HG03139 (cell line): Measurements from ENCODE around the gene CRIP3.

Experiments
- ATAC-seq: cut with Tn5 transposase; IDR thresholded peaks from one replicate; pipeline ENCODE4 v1.9.1; 2021; ENCODE audit not compliant: unreplicated experiment

The CRIP3 gene

DNA sequence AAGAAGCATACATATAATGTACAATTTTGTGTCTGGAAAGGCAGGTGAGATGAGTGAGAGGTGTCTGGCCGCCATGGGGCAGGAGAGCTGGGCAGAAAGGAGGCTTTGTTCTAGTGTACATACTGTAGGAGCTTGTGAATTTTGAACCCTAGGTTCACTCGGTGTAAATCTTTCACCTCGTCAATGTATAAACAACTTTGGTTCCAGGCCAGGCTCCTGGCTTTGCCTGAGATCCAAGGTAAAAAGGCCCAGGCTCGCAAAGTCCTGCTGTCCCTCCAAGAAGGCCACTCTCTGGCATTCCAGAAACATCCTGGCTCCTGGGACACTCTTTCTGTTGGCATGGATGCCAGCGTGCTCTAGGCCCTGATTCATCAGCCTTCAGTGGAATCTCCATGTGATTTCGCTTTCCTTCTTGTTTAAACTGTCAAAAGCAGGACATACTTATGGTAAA lies 17.7 kb downstream of the CRIP3 start:
- no peak for ATAC-seq

DNA sequence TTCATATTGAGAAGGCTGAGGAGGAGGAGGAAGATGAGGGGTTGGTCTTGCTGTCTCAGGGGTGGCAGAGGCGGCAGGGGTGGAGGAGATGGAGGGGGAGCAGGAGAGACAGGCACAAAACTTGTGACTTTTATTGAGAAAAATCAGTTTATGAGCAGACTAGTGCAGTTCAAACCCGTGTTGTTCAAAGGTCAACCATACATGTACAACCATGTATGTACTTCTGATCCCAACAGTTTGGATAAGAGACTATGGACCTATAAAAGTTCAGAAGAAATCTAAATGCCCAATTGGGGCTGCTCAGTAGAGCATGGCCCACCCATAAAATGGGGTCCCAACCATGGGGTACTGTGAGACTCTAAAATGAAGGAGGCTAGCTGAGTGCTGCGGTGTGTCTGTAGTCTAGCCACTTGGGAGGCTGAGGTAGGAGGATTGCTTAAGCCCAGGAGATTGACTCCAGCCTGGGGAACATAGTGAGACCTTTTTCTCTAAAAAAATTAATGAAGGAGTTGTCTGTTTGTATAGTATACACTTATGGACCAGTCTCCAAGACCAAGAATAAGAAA lies 18.2 kb downstream of the CRIP3 start:
- no peak for ATAC-seq

GRCh38 chr6:43287717-43288679 lies 20.6 kb downstream of the CRIP3 start:
- ATAC-seq: no peak

DNA sequence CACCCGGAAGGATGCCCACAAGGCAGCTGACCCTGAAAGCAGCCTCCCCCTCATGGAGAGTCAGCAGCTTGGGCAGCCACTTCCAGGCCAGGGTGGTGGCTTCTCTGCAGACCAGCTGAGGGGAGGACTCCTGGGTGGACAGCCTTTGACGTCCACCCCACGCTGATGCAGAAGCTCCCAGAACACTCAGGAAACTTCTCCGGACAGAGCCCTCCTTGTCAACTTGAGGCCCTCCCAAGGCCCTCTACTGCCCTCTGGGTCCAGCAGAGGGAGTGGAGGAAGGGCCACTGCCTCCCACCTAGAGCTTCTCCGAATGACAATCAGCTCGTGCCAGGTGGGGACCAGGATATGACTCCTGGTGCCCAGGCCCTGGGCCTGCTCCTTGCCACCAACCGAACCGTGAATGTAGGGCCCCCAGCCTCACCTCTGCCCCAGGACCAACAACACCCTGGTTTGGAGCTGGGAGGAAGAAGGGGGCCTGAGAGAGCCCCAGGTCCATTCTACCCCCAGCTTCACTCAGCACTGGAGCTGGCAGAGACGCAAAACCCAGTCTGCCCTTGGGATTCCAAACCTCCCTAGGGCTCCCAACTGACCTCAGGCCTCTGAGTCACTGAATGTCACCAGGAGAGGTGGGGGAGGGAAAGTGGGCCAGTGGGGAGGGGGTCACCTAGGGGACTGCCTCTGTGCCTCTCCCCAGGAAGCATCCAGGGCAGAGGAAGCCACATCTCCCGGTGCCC lies 21.5 kb downstream of the CRIP3 start:
- ATAC-seq: no peak

DNA sequence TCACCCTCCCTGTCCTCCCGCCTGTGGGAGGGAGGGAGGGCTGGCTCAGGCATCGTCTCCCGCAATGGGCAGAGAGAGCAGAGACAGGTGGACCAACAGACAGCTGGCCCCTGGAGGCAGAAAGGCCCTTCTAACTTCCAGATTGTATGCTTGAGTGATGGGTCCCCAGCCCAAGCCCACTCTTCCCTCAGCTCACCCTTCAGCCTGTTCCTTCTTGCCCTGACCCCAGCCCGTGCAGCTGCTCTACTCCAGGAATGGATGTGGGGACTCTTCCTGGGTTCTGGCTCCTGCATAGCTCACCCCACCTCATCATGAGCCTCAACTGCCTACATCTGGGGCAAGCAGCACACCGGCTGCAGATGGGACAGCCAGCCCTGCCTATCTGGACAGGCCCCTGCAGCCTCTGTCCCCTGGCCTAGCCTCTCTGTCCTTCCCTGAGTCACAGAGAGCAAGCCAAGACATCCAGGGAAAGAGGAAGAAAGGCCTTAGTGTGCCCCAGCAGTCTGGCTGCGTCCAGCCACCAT lies 22.1 kb downstream of the CRIP3 start:
- ATAC-seq: no peak

DNA sequence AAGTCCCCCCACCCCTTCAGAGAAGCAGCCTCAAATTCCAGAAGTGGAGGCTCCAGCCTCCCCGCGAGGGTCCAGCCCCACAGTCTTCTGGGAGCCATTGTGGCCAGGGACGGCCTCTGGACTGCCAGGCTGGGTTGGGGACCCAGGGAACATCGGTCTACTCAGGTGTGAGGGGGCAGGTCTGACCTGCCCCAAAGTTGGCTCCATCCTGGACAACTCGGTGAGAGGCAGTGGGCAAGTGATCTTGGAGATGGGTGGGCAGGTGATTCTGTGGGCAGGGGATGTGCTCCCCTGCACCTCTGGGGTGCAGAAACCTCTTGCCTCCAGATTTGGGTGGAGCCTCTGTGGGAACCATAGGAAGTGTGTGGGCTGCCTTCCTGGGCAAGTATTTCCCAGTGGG lies 22.8 kb downstream of the CRIP3 start:
- ATAC-seq: no peak

GRCh38 chr6:43284991-43285781 lies 23.4 kb downstream of the CRIP3 start:
- ATAC-seq: no peak

GRCh38 chr6:43283905-43284304 lies 24.7 kb downstream of the CRIP3 start:
- ATAC-seq: no peak

DNA sequence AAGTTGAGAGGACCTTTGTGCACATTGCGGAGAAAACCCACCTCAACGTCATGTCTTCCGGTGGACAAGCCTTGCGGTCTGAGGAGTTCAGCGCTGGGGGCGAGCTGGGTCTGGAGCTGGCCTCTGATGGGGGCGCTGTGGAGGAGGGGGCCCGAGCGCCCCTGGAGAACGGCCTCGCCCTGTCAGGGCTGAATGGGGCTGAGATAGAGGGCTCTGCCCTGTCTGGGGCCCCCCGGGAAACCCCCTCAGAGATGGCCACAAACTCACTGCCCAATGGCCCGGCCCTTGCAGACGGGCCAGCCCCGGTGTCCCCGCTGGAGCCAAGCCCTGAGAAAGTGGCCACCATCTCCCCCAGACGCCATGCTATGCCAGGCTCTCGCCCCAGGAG lies 25.1 kb downstream of the CRIP3 start:
- ATAC-seq: no peak

GRCh38 chr6:43282636-43283513 lies 25.8 kb downstream of the CRIP3 start:
- no peak for ATAC-seq

DNA sequence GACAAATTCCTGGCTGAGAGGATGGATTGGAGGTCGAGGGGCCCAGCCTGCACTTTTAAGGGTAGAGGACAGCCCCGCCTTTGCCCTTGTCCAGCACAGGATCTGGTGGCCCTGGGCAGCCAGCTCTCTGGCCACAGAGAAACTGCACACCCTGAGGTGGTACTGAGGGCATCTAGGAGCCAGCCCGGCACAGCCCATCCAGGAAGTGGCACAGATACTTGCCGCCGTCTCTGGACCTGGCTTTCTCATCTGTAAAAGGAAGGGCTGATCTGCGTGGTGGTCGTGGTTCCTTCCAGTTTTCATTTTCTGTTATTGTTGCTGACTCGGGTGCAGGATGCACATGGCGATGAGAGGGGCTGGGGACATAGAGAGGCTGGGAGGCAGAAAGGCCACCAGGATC lies 26.6 kb downstream of the CRIP3 start:
- no peak for ATAC-seq

DNA sequence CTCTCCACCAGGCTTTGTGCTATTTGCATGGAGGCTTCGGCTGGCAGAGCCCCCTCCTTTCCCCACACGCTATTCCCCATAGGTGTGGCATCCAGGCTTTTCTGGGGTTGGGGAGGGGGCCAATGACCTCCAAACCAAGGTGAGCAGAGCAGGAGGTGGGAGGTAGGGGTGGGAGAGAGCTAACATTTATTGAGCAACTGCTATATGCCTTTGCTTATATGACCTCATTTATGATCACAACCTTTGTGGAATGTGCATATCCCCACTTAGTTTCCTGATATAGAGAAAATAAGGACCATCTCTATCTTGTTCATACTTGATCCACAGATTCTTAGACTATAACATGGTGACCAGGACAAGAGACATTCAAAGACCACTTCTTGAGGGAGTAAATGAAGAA lies 28.4 kb downstream of the CRIP3 start:
- ATAC-seq: no peak

- no peak for ATAC-seq
Observed at GRCh38 chr6:43278524-43279078, 30.0 kb downstream of the CRIP3 start.

DNA sequence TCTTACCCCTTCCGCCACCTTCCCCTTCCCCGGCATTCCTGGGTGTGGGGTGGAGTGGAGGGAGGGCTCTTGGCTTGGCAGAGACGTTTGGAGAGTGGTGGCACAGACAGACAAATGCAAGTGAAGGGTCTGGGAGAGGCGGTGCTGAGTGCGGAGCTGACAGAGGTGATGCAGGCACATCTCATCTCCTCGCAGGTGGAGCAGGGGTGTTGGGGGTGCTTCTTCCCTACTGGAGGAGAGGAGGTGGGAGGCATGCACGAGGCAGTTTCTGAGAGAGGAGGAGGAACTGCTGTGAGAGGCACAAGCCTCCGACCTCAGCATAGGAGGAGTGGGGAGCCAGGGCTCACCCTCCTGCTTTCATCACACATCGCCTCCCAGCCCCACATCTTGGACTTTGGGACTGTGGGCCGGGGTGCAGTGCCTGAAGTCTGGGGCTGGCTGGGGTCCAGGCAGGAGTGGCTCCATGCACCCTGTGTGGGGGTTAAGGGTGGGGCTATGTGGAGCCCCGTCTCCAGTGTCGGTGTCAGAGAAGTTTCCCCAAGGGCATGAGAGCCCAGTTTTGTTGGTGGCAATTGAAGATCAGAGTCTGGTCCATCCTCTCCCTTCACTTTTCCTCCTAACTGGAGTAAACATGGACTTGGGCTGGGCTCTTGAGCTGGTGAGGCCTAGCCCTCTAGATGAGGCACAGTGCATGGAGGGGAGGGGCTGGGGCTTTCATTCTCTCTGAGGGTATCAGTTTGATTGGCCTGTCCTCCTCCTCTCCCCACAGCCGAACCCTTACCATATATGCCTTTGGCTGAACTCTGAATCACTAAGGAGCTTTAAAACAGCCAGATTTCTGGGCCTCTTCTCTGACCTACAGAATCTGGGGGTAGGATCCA lies 30.7 kb downstream of the CRIP3 start:
- no peak for ATAC-seq

GRCh38 chr6:43277306-43277642 lies 31.4 kb downstream of the CRIP3 start:
- ATAC-seq: no peak

DNA sequence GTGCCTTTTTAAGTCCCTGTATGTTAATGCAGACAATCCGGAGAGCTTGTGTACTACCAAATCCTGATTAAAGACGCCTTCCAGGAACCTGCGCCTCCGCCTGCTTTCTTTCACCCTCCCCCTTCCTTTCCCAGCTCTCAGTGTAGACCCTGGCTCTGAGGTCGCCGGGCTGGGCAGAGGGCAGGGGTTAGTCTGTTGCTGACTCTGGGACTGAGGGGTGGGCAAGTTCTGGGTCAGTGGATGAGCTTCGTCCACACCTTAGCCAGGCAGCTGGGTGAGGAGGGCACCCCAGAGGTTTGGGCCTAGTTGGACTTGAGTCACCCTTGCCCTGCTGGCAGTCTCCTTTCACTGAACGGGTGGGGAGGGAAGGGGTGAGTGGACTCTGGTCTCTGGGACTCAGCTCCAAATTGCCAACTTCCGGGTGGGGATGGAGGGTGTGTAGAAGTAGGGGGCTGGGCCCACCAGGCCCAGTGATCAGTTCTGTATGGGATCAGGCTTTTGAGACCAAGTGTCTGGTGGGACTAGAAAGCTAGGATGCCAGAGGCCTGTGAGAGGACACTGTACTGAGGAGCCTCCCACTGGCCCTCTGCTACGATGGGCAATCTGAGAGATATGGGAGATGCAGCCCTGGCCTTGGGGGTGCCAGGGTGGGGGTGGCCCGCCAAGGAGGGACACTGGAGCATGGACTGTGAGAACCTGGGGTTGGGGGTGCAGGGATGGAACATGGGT lies 31.9 kb downstream of the CRIP3 start:
- ATAC-seq: no peak

DNA sequence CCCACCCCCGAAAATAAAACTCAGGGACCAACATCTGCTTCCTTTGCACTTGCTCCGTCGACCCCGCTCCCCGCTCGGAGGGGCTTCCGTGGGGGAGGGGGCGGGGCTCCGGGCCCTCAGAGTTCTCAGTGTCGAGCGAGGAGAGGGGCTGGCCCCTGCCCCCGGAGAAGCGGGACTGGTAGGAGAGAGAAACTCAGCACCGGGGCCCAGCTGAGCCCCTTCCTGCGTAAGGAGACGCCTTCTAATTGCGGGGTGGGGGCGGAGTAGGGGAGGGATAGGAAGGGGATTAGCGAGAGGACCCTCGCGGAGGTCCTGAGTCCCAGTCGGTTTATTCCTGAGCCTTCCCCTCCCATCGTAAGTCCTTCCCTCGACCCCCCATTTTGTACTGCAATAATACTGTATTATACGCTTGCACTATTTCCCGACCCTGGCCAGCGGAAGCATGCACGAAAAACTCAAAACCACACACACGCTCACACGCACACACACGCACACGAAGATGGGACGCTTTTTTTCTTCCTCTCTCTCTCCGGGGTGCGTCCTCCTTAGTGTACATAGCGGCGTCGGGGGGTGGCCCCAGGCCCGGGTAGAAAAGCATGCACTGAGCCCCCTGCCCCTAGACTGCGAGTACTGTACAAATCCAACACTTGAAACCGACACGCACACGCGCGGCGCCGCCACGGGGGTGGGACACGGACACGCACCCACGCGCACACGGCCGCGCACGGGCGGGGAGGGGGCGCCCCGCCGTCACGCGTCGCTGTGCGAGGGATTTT lies 32.6 kb downstream of the CRIP3 start:
- ATAC-seq: no peak
